ENCODE measurements around the gene SIN3A.
A peak's percentile ranks its signal among the peaks of the same experiment; 100 is the strongest.

SIN3A gene

GRCh38 chr15:75371901-75372688 is 79.4 kb downstream of the SIN3A start:
- no peak for DNase-seq (ENCODE audit: low read depth)

- no peak for DNase-seq (ENCODE audit: low read depth)
These were observed 80.0 kb downstream of the SIN3A start for GRCh38 chr15:75371486-75371885.

GRCh38 chr15:75369897-75370581 is 81.5 kb downstream of the SIN3A start:
- no peak for DNase-seq (ENCODE audit: low read depth)

- no peak for DNase-seq (ENCODE audit: low read depth)
These were observed 82.7 kb downstream of the SIN3A start for GRCh38 chr15:75368689-75369239.

- peak; percentile 86 for DNase-seq (ENCODE audit: low read depth)
These were observed 83.4 kb downstream of the SIN3A start, which contains the start of gene MAN2C1 for GRCh38 chr15:75367913-75368688. Gene MAN2C1, minus strand, starts transcription at chr15:75368607. Its CDS starts 24 bp downstream, at chr15:75368583.

GRCh38 chr15:75367406-75367912 is 84.0 kb downstream of the SIN3A start:
- DNase-seq (ENCODE audit: low read depth), result no peak

GRCh38 chr15:75367006-75367405 is 84.5 kb downstream of the SIN3A start:
- DNase-seq (ENCODE audit: low read depth), result no peak

GRCh38 chr15:75366163-75366562 is 85.3 kb downstream of the SIN3A start:
- DNase-seq (ENCODE audit: low read depth), result no peak

- no peak for DNase-seq (ENCODE audit: low read depth)
These were observed 86.6 kb downstream of the SIN3A start for GRCh38 chr15:75364881-75365280.

- DNase-seq (ENCODE audit: low read depth), result no peak
These were observed 87.7 kb downstream of the SIN3A start for GRCh38 chr15:75363786-75364185.

- DNase-seq (ENCODE audit: low read depth), result no peak
These were observed 88.7 kb downstream of the SIN3A start for GRCh38 chr15:75362642-75363249.

- no peak for DNase-seq (ENCODE audit: low read depth)
These were observed 89.4 kb downstream of the SIN3A start for GRCh38 chr15:75361989-75362641.

GRCh38 chr15:75361361-75361988 is 90.0 kb downstream of the SIN3A start:
- no peak for DNase-seq (ENCODE audit: low read depth)

GRCh38 chr15:75360856-75361255 is 90.6 kb downstream of the SIN3A start:
- no peak for DNase-seq (ENCODE audit: low read depth)

- no peak for DNase-seq (ENCODE audit: low read depth)
These were observed 91.1 kb downstream of the SIN3A start for GRCh38 chr15:75360391-75360790.

GRCh38 chr15:75359537-75360250 is 91.8 kb downstream of the SIN3A start:
- DNase-seq (ENCODE audit: low read depth), result no peak

GRCh38 chr15:75358771-75359536 is 92.5 kb downstream of the SIN3A start:
- no peak for DNase-seq (ENCODE audit: low read depth)

- DNase-seq (ENCODE audit: low read depth), result no peak
These were observed 93.4 kb downstream of the SIN3A start for GRCh38 chr15:75357976-75358673.

GRCh38 chr15:75356517-75356916 is 95.0 kb downstream of the SIN3A start:
- no peak for DNase-seq (ENCODE audit: low read depth)
